ENCODE measurements around the gene PACSIN2. TPM values are rescaled to one million over a fixed set of nuclear protein-coding genes. Genes with fewer than 3 reads are reported as not detected.

PACSIN2 gene
- total and polyA plus RNA-seq, 2 of the 13 experiments (the other 11 are each of a cell fraction or from before 2014, with no cell fraction given): 54.1 to 68.8 TPM

DNA sequence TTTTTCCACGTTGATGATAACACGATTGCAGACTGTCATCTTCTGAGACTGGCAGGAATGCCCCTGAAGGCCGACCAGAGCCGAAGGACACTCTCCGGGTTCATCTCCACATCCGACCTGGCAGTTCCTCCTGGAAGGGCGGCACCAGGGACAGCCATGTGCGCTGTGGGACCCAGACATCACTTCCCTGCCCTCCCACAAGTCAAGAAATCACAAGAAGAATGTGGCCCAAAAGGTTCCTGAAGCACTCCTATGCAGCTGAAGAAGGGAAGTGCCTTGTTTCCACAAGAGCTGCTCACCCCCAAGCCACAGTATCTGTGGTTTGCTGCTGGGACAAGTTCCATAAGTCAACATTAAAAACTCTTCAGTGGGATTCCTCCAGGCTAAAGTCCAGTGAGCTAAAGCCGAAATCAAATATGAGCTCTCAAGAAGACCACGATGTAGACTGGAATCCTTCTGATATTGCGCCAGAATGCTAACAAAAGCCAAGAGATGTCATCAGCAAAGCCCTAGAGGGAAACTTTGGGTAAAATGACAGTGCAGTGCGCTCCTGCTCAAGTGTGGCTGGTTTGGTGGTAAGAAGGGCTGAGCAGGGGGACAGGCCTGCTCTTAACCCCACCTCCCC is 21.2 kb downstream of the PACSIN2 start (continued):
- TF ChIP-seq, protein P1, sequence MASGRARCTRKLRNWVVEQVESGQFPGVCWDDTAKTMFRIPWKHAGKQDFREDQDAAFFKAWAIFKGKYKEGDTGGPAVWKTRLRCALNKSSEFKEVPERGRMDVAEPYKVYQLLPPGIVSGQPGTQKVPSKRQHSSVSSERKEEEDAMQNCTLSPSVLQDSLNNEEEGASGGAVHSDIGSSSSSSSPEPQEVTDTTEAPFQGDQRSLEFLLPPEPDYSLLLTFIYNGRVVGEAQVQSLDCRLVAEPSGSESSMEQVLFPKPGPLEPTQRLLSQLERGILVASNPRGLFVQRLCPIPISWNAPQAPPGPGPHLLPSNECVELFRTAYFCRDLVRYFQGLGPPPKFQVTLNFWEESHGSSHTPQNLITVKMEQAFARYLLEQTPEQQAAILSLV (CRISPR knock-in tag; IDR thresholded peaks at IDR 0.05; ENCODE audit: borderline replicate concordance): no peak
- TF ChIP-seq, protein P2, sequence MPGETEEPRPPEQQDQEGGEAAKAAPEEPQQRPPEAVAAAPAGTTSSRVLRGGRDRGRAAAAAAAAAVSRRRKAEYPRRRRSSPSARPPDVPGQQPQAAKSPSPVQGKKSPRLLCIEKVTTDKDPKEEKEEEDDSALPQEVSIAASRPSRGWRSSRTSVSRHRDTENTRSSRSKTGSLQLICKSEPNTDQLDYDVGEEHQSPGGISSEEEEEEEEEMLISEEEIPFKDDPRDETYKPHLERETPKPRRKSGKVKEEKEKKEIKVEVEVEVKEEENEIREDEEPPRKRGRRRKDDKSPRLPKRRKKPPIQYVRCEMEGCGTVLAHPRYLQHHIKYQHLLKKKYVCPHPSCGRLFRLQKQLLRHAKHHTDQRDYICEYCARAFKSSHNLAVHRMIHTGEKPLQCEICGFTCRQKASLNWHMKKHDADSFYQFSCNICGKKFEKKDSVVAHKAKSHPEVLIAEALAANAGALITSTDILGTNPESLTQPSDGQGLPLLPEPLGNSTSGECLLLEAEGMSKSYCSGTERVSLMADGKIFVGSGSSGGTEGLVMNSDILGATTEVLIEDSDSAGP (CRISPR knock-in tag; IDR thresholded peaks at IDR 0.05; ENCODE audit: borderline replicate concordance): peak; percentile 68
- TF ChIP-seq THAP11 (CRISPR knock-in tag; IDR thresholded peaks at IDR 0.05) (peak; percentile 70; the same call in 1 of the 2 replicates), SPEN (CRISPR knock-in tag; IDR thresholded peaks at IDR 0.05; ENCODE audit: low read depth) (no peak), KDM6A (CRISPR knock-in tag; IDR thresholded peaks at IDR 0.05; ENCODE audit: low read depth) (peak; percentile 87), KLF6 (CRISPR knock-in tag; IDR thresholded peaks at IDR 0.05) (0 out of 2 replicates have a peak, but pooled peaks have one; percentile 42), RXRB (CRISPR knock-in tag; IDR thresholded peaks at IDR 0.05; ENCODE audit: borderline replicate concordance) (peak; percentile 73), ZNF225 (CRISPR knock-in tag; IDR thresholded peaks at IDR 0.05) (no peak), SMYD3 (CRISPR knock-in tag; IDR thresholded peaks at IDR 0.05) (0 out of 2 replicates have a peak, but pooled peaks have one; percentile 44), ZNF562 (CRISPR knock-in tag; IDR thresholded peaks at IDR 0.05; ENCODE audit: borderline replicate concordance) (no peak), ZNF75D (CRISPR knock-in tag; IDR thresholded peaks at IDR 0.05; ENCODE audit: borderline replicate concordance) (no peak), GATAD2A (CRISPR knock-in tag; IDR thresholded peaks at IDR 0.05) (peak; percentile 94), POLR2A (IDR thresholded peaks at IDR 0.05; ENCODE audit: insufficient read depth in 1 of 2, low read depth in 2 of 2, low read length in 2 of 2) (peak in 1 of 2 experiments; percentile 93; a peak in 2 of 4 replicates), ZNF224 (CRISPR knock-in tag; IDR thresholded peaks at IDR 0.05) (0 out of 2 replicates have a peak, but pooled peaks have one; percentile 52), ZNF768 (CRISPR knock-in tag; IDR thresholded peaks at IDR 0.05) (no peak), POLR2G (IDR thresholded peaks at IDR 0.05; ENCODE audit: low read depth, low read length) (peak; percentile 83), BRD4 (CRISPR knock-in tag; IDR thresholded peaks at IDR 0.05) (no peak), SALL1 (CRISPR knock-in tag; IDR thresholded peaks at IDR 0.05) (peak; percentile 87), TARDBP (CRISPR knock-in tag; IDR thresholded peaks at IDR 0.05) (peak; percentile 30; the same call in 1 of the 2 replicates), HIVEP1 (CRISPR knock-in tag; IDR thresholded peaks at IDR 0.05) (peak; percentile 83)
- TF ChIP-seq, protein P3, sequence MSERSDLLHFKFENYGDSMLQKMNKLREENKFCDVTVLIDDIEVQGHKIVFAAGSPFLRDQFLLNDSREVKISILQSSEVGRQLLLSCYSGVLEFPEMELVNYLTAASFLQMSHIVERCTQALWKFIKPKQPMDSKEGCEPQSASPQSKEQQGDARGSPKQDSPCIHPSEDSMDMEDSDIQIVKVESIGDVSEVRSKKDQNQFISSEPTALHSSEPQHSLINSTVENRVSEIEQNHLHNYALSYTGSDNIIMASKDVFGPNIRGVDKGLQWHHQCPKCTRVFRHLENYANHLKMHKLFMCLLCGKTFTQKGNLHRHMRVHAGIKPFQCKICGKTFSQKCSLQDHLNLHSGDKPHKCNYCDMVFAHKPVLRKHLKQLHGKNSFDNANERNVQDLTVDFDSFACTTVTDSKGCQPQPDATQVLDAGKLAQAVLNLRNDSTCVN (CRISPR knock-in tag; IDR thresholded peaks at IDR 0.05; ENCODE audit: borderline replicate concordance): peak; percentile 96
- TF ChIP-seq, protein P4, sequence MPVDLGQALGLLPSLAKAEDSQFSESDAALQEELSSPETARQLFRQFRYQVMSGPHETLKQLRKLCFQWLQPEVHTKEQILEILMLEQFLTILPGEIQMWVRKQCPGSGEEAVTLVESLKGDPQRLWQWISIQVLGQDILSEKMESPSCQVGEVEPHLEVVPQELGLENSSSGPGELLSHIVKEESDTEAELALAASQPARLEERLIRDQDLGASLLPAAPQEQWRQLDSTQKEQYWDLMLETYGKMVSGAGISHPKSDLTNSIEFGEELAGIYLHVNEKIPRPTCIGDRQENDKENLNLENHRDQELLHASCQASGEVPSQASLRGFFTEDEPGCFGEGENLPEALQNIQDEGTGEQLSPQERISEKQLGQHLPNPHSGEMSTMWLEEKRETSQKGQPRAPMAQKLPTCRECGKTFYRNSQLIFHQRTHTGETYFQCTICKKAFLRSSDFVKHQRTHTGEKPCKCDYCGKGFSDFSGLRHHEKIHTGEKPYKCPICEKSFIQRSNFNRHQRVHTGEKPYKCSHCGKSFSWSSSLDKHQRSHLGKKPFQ (CRISPR knock-in tag; IDR thresholded peaks at IDR 0.05; ENCODE audit: insufficient replicate concordance): peak; percentile 32
- TF ChIP-seq, protein P5, sequence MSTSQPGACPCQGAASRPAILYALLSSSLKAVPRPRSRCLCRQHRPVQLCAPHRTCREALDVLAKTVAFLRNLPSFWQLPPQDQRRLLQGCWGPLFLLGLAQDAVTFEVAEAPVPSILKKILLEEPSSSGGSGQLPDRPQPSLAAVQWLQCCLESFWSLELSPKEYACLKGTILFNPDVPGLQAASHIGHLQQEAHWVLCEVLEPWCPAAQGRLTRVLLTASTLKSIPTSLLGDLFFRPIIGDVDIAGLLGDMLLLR (CRISPR knock-in tag; IDR thresholded peaks at IDR 0.05): no peak
